ENCODE results near the gene IRAK2.
A peak's percentile ranks its signal among the peaks of the same experiment; 100 is the strongest.

Gene IRAK2

GRCh38 chr3:10217359-10217758 lies 52.6 kb downstream of the IRAK2 start:
- H3K4me2 ChIP-seq (ENCODE audit: low read length) = no peak overlapping the region
- no peaks in the 10 kb centered on the region for H3K9me3 ChIP-seq (ENCODE audit: low read length)
- H3K9me2 ChIP-seq (ENCODE audit: low read depth, low read length) = no peaks in the 10 kb centered on the region
- no peak overlapping the region for H3K9ac ChIP-seq (ENCODE audit: low read length)
- no peak overlapping the region for H2AFZ ChIP-seq (ENCODE audit: low read length)
- TF ChIP-seq CTCF (IDR thresholded peaks at IDR 0.05; ENCODE audit: low read length) (no peak), EZH2 (IDR thresholded peaks at IDR 0.05; ENCODE audit: borderline replicate concordance, low read length) (no peak)
- H3K79me2 ChIP-seq (ENCODE audit: insufficient read depth, low read length) = no peaks in the 10 kb centered on the region
- H3F3A ChIP-seq (ENCODE audit: insufficient read depth, low read length) = 0 out of 2 replicates have a peak, but pooled peaks cover 1% of the 10 kb centered on the region
- peaks cover 74% of the 10 kb centered on the region for H3K36me3 ChIP-seq (ENCODE audit: insufficient read depth, low read length)
- no peaks in the 10 kb centered on the region for H3K27me3 ChIP-seq (ENCODE audit: insufficient read depth, low read length)
- no peak overlapping the region for H3K27ac ChIP-seq (ENCODE audit: low read depth, low read length, poor library complexity, severe bottlenecking)
- peaks cover 24% of the 10 kb centered on the region for H3K4me1 ChIP-seq (ENCODE audit: insufficient read depth, low read length, severe bottlenecking)
- H4K20me1 ChIP-seq (ENCODE audit: insufficient read depth, low read length) = no peaks in the 10 kb centered on the region
- H3K4me3 ChIP-seq (ENCODE audit: low read depth, low read length, poor library complexity, severe bottlenecking) = no peak overlapping the region

- H3K36me3 ChIP-seq (ENCODE audit: insufficient read depth, low read length) = peaks cover 62% of the 10 kb centered on the region
- no peak overlapping the region; the same call in 1 of the 2 replicates for H3K9ac ChIP-seq (ENCODE audit: low read length)
- H3K4me1 ChIP-seq (ENCODE audit: insufficient read depth, low read length, severe bottlenecking) = peaks cover 33% of the 10 kb centered on the region
- H3K9me3 ChIP-seq (ENCODE audit: low read length) = no peaks in the 10 kb centered on the region
- H3F3A ChIP-seq (ENCODE audit: insufficient read depth, low read length) = no peaks in the 10 kb centered on the region
- TF ChIP-seq EZH2 (IDR thresholded peaks at IDR 0.05; ENCODE audit: borderline replicate concordance, low read length) (no peak), CTCF (IDR thresholded peaks at IDR 0.05; ENCODE audit: low read length) (no peak)
- H2AFZ ChIP-seq (ENCODE audit: low read length) = no peak overlapping the region
- H3K4me3 ChIP-seq (ENCODE audit: low read depth, low read length, poor library complexity, severe bottlenecking) = no peak overlapping the region
- H4K20me1 ChIP-seq (ENCODE audit: insufficient read depth, low read length) = no peaks in the 10 kb centered on the region
- H3K4me2 ChIP-seq (ENCODE audit: low read length) = no peak overlapping the region
- no peaks in the 10 kb centered on the region for H3K27me3 ChIP-seq (ENCODE audit: insufficient read depth, low read length)
- H3K27ac ChIP-seq (ENCODE audit: low read depth, low read length, poor library complexity, severe bottlenecking) = peak overlapping the region; percentile 88
- no peaks in the 10 kb centered on the region for H3K9me2 ChIP-seq (ENCODE audit: low read depth, low read length)
- H3K79me2 ChIP-seq (ENCODE audit: insufficient read depth, low read length) = no peaks in the 10 kb centered on the region
Observed at GRCh38 chr3:10219737-10220136, 55.0 kb downstream of the IRAK2 start.

- H3K4me2 ChIP-seq (ENCODE audit: low read length) = no peak overlapping the region; the same call in 1 of the 2 replicates
- no peaks in the 10 kb centered on the region for H3K27me3 ChIP-seq (ENCODE audit: insufficient read depth, low read length)
- H3K36me3 ChIP-seq (ENCODE audit: insufficient read depth, low read length) = peaks cover 49% of the 10 kb centered on the region
- H3K9me3 ChIP-seq (ENCODE audit: low read length) = no peaks in the 10 kb centered on the region
- H4K20me1 ChIP-seq (ENCODE audit: insufficient read depth, low read length) = no peaks in the 10 kb centered on the region
- no peak overlapping the region for H2AFZ ChIP-seq (ENCODE audit: low read length)
- peaks cover 57% of the 10 kb centered on the region for H3K4me1 ChIP-seq (ENCODE audit: insufficient read depth, low read length, severe bottlenecking)
- H3K27ac ChIP-seq (ENCODE audit: low read depth, low read length, poor library complexity, severe bottlenecking) = peak overlapping the region; percentile 88
- H3F3A ChIP-seq (ENCODE audit: insufficient read depth, low read length) = peaks cover 5% of the 10 kb centered on the region; the same call in 1 of the 2 replicates
- TF ChIP-seq CTCF (IDR thresholded peaks at IDR 0.05; ENCODE audit: low read length) = no peak
- TF ChIP-seq EZH2 (IDR thresholded peaks at IDR 0.05; ENCODE audit: borderline replicate concordance, low read length) = no peak
- H3K79me2 ChIP-seq (ENCODE audit: insufficient read depth, low read length) = no peaks in the 10 kb centered on the region
- H3K9me2 ChIP-seq (ENCODE audit: low read depth, low read length) = no peaks in the 10 kb centered on the region
- H3K4me3 ChIP-seq (ENCODE audit: low read depth, low read length, poor library complexity, severe bottlenecking) = no peak overlapping the region
- no peak overlapping the region; the same call in 1 of the 2 replicates for H3K9ac ChIP-seq (ENCODE audit: low read length)
Observed at GRCh38 chr3:10223676-10224639, 59.2 kb downstream of the IRAK2 start.

All from OCI-LY1 (cell line).